H9 (cell line): Measurements from ENCODE around the gene CHRM5. TPM values are rescaled to one million over a fixed set of nuclear protein-coding genes. Genes with fewer than 3 reads are reported as not detected.
"Not testable (repeated sequence)": the region's sequence is repeated elsewhere in the genome, so short reads cannot be mapped to it uniquely, and the experiment has no call there.

Experiments used
- DNase-seq: peaks from one replicate; pipeline ENCODE4 v3.0.0-alpha.2; 2017
- H2AFZ ChIP-seq: one replicate; pipeline ENCODE4 v1.6.1; 2013; ENCODE audit warnings: mild to moderate bottlenecking, low read length, control low read depth, moderate library complexity
- H2AK5ac ChIP-seq: 2 replicates; pipeline ENCODE4 v1.6.1; 2013; ENCODE audit warnings: low read length, control low read depth, mixed read lengths; ENCODE audit not compliant: insufficient read length
- H2BK120ac ChIP-seq: one replicate; pipeline ENCODE4 v1.6.1; 2013; ENCODE audit warnings: low read depth, mild to moderate bottlenecking, low read length, control low read depth, inconsistent platforms; ENCODE audit not compliant: poor library complexity, severe bottlenecking
- H2BK12ac ChIP-seq: 2 replicates; pipeline ENCODE4 v1.6.1; 2013; ENCODE audit warnings: low read length, control low read depth, mixed read lengths, low read depth; ENCODE audit not compliant: insufficient read length
- H2BK15ac ChIP-seq: 2 replicates; pipeline ENCODE4 v1.6.1; 2013; ENCODE audit warnings: low read depth, low read length, control low read depth
- H2BK20ac ChIP-seq: one replicate; pipeline ENCODE4 v1.6.1; 2013; ENCODE audit warnings: low read depth, mild to moderate bottlenecking, low read length, control low read depth, inconsistent platforms; ENCODE audit not compliant: poor library complexity, severe bottlenecking
- H2BK5ac ChIP-seq: 2 replicates; pipeline ENCODE4 v1.6.1; 2013; ENCODE audit warnings: low read length, control low read depth, mixed read lengths; ENCODE audit not compliant: insufficient read length
- H3K14ac ChIP-seq: 2 replicates; pipeline ENCODE4 v1.6.1; 2013; ENCODE audit warnings: low read length, control low read depth; ENCODE audit not compliant: insufficient read depth
- H3K18ac ChIP-seq: 2 replicates; pipeline ENCODE4 v1.6.1; 2013; ENCODE audit warnings: low read depth, mild to moderate bottlenecking, mixed read lengths, low read length, control low read depth; ENCODE audit not compliant: insufficient read length
- H3K23ac ChIP-seq: 2 replicates; pipeline ENCODE4 v1.6.1; 2013; ENCODE audit warnings: low read length, control low read depth, mixed read lengths, low read depth; ENCODE audit not compliant: insufficient read length
- H3K23me2 ChIP-seq: 2 replicates; pipeline ENCODE4 v1.6.1; 2013; ENCODE audit warnings: low read depth, mild to moderate bottlenecking, mixed read lengths, low read length, control low read depth; ENCODE audit not compliant: insufficient read length, poor library complexity, severe bottlenecking
- H3K27ac ChIP-seq: 2 replicates; pipeline ENCODE4 v1.5.1; 2013; ENCODE audit warnings: low read length, control low read depth, mixed read lengths, low read depth; ENCODE audit not compliant: insufficient read length
- H3K27me3 ChIP-seq: 2 replicates; pipeline ENCODE4 v1.6.1; 2013; ENCODE audit warnings: low read length, control low read depth, inconsistent platforms; ENCODE audit not compliant: insufficient read depth
- H3K4ac ChIP-seq: 2 replicates; pipeline ENCODE4 v1.6.1; 2013; ENCODE audit warnings: low read depth, mild to moderate bottlenecking, control low read depth, inconsistent platforms, low read length, moderate library complexity
- H3K4me1 ChIP-seq: 2 replicates; pipeline ENCODE4 v1.6.1; 2013; ENCODE audit warnings: low read length, control low read depth, inconsistent platforms; ENCODE audit not compliant: insufficient read depth
- H3K4me2 ChIP-seq: 2 replicates; pipeline ENCODE4 v1.6.1; 2013; ENCODE audit warnings: low read length, control low read depth, mixed read lengths; ENCODE audit not compliant: insufficient read length, insufficient read depth
- H3K56ac ChIP-seq: 2 replicates; pipeline ENCODE4 v1.6.1; 2013; ENCODE audit warnings: low read depth, mild to moderate bottlenecking, mixed read lengths, low read length, control low read depth; ENCODE audit not compliant: insufficient read length
- H3K79me1 ChIP-seq: 2 replicates; pipeline ENCODE4 v1.6.1; 2013; ENCODE audit warnings: low read depth, mild to moderate bottlenecking, moderate library complexity, low read length, control low read depth, inconsistent platforms; ENCODE audit not compliant: insufficient read depth, poor library complexity, severe bottlenecking
- H3K79me2 ChIP-seq: 2 replicates; pipeline ENCODE4 v1.6.1; 2013; ENCODE audit warnings: low read length, control low read depth, inconsistent platforms; ENCODE audit not compliant: insufficient read depth
- H3K9ac ChIP-seq: 2 replicates; pipeline ENCODE4 v1.6.1; 2013; ENCODE audit warnings: low read length, control low read depth, mixed read lengths; ENCODE audit not compliant: insufficient read length; ENCODE audit errors: extremely low read depth
- H3K9me3 ChIP-seq: one replicate; pipeline ENCODE4 v1.6.1; 2013; ENCODE audit warnings: low read depth, low read length, inconsistent platforms; ENCODE audit not compliant: control insufficient read depth
- H3T11ph ChIP-seq: one replicate; pipeline ENCODE4 v1.6.1; 2013; ENCODE audit warnings: mild to moderate bottlenecking, low read length, control low read depth, inconsistent platforms
- H4K20me1 ChIP-seq: one replicate; pipeline ENCODE4 v1.6.1; 2013; ENCODE audit not compliant: control insufficient read depth, insufficient read length, insufficient read depth
- H4K5ac ChIP-seq: 2 replicates; pipeline ENCODE4 v1.6.1; 2013; ENCODE audit warnings: low read depth, mild to moderate bottlenecking, mixed read lengths, low read length, control low read depth; ENCODE audit not compliant: insufficient read length
- H4K8ac ChIP-seq: replicated peaks from 2 replicates; pipeline ENCODE4 v1.6.1; 2013; ENCODE audit warnings: low read length, control low read depth, mixed read lengths, low read depth; ENCODE audit not compliant: insufficient read length
- H4K91ac ChIP-seq: 2 replicates; pipeline ENCODE4 v1.6.1; 2013; ENCODE audit warnings: low read depth, mild to moderate bottlenecking, moderate library complexity, mixed read lengths, low read length, control low read depth; ENCODE audit not compliant: insufficient read length
- H3K27ac Mint-ChIP-seq, 3 experiments: 2 replicates in 2 of 3; 3 replicates in 1 of 3; pipeline ENCODE4 v1.8.0; 2020 to 2021; ENCODE audit warnings: mixed read lengths in 3 of 3, mild to moderate bottlenecking in 1 of 3, moderate library complexity in 1 of 3
- H3K27me3 Mint-ChIP-seq: 2 replicates; pipeline ENCODE4 v1.8.0; 2021; ENCODE audit warnings: low read depth, mild to moderate bottlenecking, moderate library complexity, mixed read lengths
- H3K36me3 Mint-ChIP-seq, 3 experiments: 2 replicates in 2 of 3; 3 replicates in 1 of 3; pipeline ENCODE4 v1.8.0; 2020 to 2021; ENCODE audit warnings: low read depth in 3 of 3, mixed read lengths in 3 of 3; ENCODE audit not compliant: insufficient read depth in 1 of 3
- H3K4me1 Mint-ChIP-seq, 2 experiments: 2 replicates each; pipeline ENCODE4 v1.8.0; 2020; ENCODE audit warnings: mixed read lengths in 2 of 2
- H3K4me3 Mint-ChIP-seq, 2 experiments: 2 replicates in 1 of 2; 3 replicates in 1 of 2; pipeline ENCODE4 v1.8.0; 2020 to 2021; ENCODE audit warnings: mild to moderate bottlenecking in 2 of 2, mixed read lengths in 2 of 2, moderate library complexity in 1 of 2
- H3K9me3 Mint-ChIP-seq, 2 experiments: 2 replicates in 1 of 2; 3 replicates in 1 of 2; pipeline ENCODE4 v1.8.0; 2020; ENCODE audit warnings: mild to moderate bottlenecking in 2 of 2, mixed read lengths in 2 of 2, moderate library complexity in 1 of 2
- WGBS: extraction: QIAGEN DNeasy Blood & Tissue Kit; methylation state at CpG from one replicate; pipeline ENCODE4 v1.1.7; 2013; ENCODE audit warnings: missing lambda C conversion rate, low lambda C conversion rate, mixed read lengths; ENCODE audit not compliant: insufficient read length; ENCODE audit errors: extremely low coverage; 5-methylcytosine and 5-hydroxymethylcytosine counted together
- total RNA-seq: library from RNA; stranded (reverse); gene quantifications from 2 replicates; pipeline ENCODE4 v1.2.1, GENCODE V29; 2021
- TF ChIP-seq, protein P1 (sequence below): fragments of 200-600 bp; sonication (generic); conservative IDR thresholded peaks from 3 replicates; pipeline ENCODE4 v1.8.0; 2021; ENCODE audit warnings: antibody characterized with exemption, mild to moderate bottlenecking

CHRM5 gene
- total RNA-seq, 1 experiment from 2014 or later: not detected

- no peak overlapping the region for H3K56ac ChIP-seq
- Mint-ChIP-seq H3K36me3 (peaks cover 0 to 14% (median 9%) of the 10 kb centered on the region in 3 experiments; a peak in 5 of 7 replicates), H3K27ac (no peak overlapping the region), H3K27me3 (peaks cover 9% of the 10 kb centered on the region; the same call in 1 of the 2 replicates), H3K4me3 (no peak overlapping the region), H3K4me1 (no peaks in the 10 kb centered on the region), H3K9me3 (peaks cover 23 to 27% of the 10 kb centered on the region in 2 experiments)
- H3K79me2 ChIP-seq: no peaks in the 10 kb centered on the region
- no peak overlapping the region for H2BK120ac ChIP-seq
- no peaks in the 10 kb centered on the region for H3K27me3 ChIP-seq
- no peak overlapping the region for H4K8ac ChIP-seq
- no peak overlapping the region for H2BK5ac ChIP-seq
- WGBS: no CpG with 5 or more reads among the region's 2 CpGs
- H3K9me3 ChIP-seq: no peaks in the 10 kb centered on the region
- no peaks in the 10 kb centered on the region for H4K20me1 ChIP-seq
- no peak overlapping the region for H2BK20ac ChIP-seq
- no peak overlapping the region for H3K14ac ChIP-seq
- H2BK15ac ChIP-seq: no peak overlapping the region
- no peak overlapping the region for H4K91ac ChIP-seq
- no peak overlapping the region for H3K23ac ChIP-seq
- no peak overlapping the region for H3K9ac ChIP-seq
- H3K4me1 ChIP-seq: no peaks in the 10 kb centered on the region
- no peak overlapping the region for H2BK12ac ChIP-seq
- no peaks in the 10 kb centered on the region for H3K23me2 ChIP-seq
- no peak overlapping the region for H3K27ac ChIP-seq
- no peak overlapping the region for H3T11ph ChIP-seq
- no peak overlapping the region for H3K4ac ChIP-seq
- H3K4me2 ChIP-seq: no peak overlapping the region
- H2AFZ ChIP-seq: no peak overlapping the region
- DNase-seq: no peak
- H4K5ac ChIP-seq: no peak overlapping the region
- H2AK5ac ChIP-seq: no peak overlapping the region
- no peaks in the 10 kb centered on the region for H3K79me1 ChIP-seq
- TF ChIP-seq, protein P1, sequence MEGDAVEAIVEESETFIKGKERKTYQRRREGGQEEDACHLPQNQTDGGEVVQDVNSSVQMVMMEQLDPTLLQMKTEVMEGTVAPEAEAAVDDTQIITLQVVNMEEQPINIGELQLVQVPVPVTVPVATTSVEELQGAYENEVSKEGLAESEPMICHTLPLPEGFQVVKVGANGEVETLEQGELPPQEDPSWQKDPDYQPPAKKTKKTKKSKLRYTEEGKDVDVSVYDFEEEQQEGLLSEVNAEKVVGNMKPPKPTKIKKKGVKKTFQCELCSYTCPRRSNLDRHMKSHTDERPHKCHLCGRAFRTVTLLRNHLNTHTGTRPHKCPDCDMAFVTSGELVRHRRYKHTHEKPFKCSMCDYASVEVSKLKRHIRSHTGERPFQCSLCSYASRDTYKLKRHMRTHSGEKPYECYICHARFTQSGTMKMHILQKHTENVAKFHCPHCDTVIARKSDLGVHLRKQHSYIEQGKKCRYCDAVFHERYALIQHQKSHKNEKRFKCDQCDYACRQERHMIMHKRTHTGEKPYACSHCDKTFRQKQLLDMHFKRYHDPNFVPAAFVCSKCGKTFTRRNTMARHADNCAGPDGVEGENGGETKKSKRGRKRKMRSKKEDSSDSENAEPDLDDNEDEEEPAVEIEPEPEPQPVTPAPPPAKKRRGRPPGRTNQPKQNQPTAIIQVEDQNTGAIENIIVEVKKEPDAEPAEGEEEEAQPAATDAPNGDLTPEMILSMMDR: no peak
- no peak overlapping the region for H3K18ac ChIP-seq
These were observed 80.8 kb downstream of the CHRM5 start for GRCh38 chr15:34049112-34049511.

- no CpG with 5 or more reads among the region's 1 CpG for WGBS
- H2BK20ac ChIP-seq, H3K79me1 ChIP-seq, H4K91ac ChIP-seq, H3K14ac ChIP-seq, H2BK120ac ChIP-seq, H2BK12ac ChIP-seq, H3K4me1 ChIP-seq, H3K27ac ChIP-seq, H4K20me1 ChIP-seq, H3K27me3 Mint-ChIP-seq, H3K23me2 ChIP-seq, H3K18ac ChIP-seq, H3K27ac Mint-ChIP-seq, H3K4me3 Mint-ChIP-seq, H2AFZ ChIP-seq, H3T11ph ChIP-seq, H3K23ac ChIP-seq, H4K8ac ChIP-seq, H3K56ac ChIP-seq, H3K79me2 ChIP-seq, H3K27me3 ChIP-seq, H2AK5ac ChIP-seq, H3K4me1 Mint-ChIP-seq, H2BK15ac ChIP-seq, H3K4me2 ChIP-seq, H3K9ac ChIP-seq, H4K5ac ChIP-seq, H3K9me3 ChIP-seq, H3K4ac ChIP-seq, DNase-seq, H2BK5ac ChIP-seq: not testable (repeated sequence)
- Mint-ChIP-seq H3K36me3 (peaks cover 0 to 14% (median 9%) of the 10 kb centered on the region in 3 experiments; a peak in 5 of 7 replicates), H3K9me3 (peaks cover 23 to 27% of the 10 kb centered on the region in 2 experiments)
These were observed 82.1 kb downstream of the CHRM5 start for GRCh38 chr15:34050385-34050784.
